ENCODE results near the gene PDK4. TPM values are rescaled to one million over a fixed set of nuclear protein-coding genes. Genes with fewer than 3 reads are reported as not detected.

The PDK4 gene
- total RNA-seq, 1 donor from 2014 or later, result not detected

DNA sequence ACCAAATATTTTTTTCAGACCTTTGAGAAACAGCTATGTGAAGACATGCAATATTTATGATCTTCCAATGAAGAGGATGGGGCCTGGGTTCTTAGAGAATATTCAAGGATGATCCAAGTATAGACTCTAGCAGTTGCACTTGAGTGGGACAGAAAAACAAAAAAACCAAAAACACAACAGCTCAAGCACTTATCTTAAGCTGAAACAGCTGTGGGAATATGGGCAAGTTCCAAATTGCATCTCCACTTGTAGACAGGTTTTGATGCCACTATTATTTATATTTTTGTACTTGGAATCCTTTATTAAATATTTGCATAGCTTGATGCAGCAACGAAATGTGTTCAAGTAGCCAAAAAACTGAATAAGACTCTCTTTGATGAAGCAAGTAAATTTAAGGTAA, 2.2 kb upstream of the PDK4 start:
- no peaks in the 10 kb centered on the region for H3K4me1 Mint-ChIP-seq (ENCODE audit: low read depth)
- no peaks in the 10 kb centered on the region for H3K9me3 Mint-ChIP-seq
- DNase-seq (ENCODE audit: low spot score), result no peak
- H3K27me3 Mint-ChIP-seq (ENCODE audit: insufficient read depth), result peaks cover 23% of the 10 kb centered on the region
- no peaks in the 10 kb centered on the region for H3K36me3 Mint-ChIP-seq (ENCODE audit: low read depth)
- no peak overlapping the region for H3K27ac Mint-ChIP-seq
- intact Hi-C loops (cut with micrococcal nuclease), result no loop called here
- no peak overlapping the region for H3K4me3 Mint-ChIP-seq

DNA sequence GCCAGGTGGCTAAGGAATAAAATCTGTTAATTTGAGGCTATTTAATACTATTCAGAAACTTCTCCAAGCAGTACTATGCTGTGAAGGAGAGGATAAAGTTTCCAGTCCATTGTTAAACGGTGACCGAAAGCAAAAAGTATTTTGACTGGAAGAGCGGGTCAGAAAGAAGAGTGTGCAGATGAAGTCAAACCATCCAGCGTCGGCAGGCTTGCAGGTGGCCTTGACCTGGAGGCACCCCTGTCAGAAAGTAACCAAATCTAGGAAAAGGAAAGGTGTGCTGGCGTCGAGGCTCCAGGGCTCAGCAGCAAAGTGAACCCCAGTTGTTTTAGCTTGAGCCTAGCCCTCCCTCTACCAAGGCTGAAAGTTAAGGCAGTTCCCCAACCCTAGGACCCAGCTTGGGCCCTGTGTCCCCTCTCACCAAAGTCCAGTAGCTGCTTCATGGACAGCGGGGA, 544 bp downstream of the PDK4 start:
- peaks cover 23% of the 10 kb centered on the region for H3K27me3 Mint-ChIP-seq (ENCODE audit: insufficient read depth)
- no peak overlapping the region for H3K27ac Mint-ChIP-seq
- H3K4me1 Mint-ChIP-seq (ENCODE audit: low read depth), result no peaks in the 10 kb centered on the region
- intact Hi-C loops (cut with micrococcal nuclease), result no loop called here
- H3K36me3 Mint-ChIP-seq (ENCODE audit: low read depth), result no peaks in the 10 kb centered on the region
- no peak overlapping the region for H3K4me3 Mint-ChIP-seq
- no peaks in the 10 kb centered on the region for H3K9me3 Mint-ChIP-seq
- DNase-seq (ENCODE audit: low spot score), result no peak

GRCh38 chr7:95594185-95594584, 2.1 kb downstream of the PDK4 start:
- no peaks in the 10 kb centered on the region for H3K4me1 Mint-ChIP-seq (ENCODE audit: low read depth)
- no peak for DNase-seq (ENCODE audit: low spot score)
- H3K27ac Mint-ChIP-seq, result no peak overlapping the region
- H3K27me3 Mint-ChIP-seq (ENCODE audit: insufficient read depth), result peaks cover 23% of the 10 kb centered on the region
- intact Hi-C loops (cut with micrococcal nuclease), result no loop called here
- no peaks in the 10 kb centered on the region for H3K9me3 Mint-ChIP-seq
- no peak overlapping the region for H3K4me3 Mint-ChIP-seq
- no peaks in the 10 kb centered on the region for H3K36me3 Mint-ChIP-seq (ENCODE audit: low read depth)

DNA sequence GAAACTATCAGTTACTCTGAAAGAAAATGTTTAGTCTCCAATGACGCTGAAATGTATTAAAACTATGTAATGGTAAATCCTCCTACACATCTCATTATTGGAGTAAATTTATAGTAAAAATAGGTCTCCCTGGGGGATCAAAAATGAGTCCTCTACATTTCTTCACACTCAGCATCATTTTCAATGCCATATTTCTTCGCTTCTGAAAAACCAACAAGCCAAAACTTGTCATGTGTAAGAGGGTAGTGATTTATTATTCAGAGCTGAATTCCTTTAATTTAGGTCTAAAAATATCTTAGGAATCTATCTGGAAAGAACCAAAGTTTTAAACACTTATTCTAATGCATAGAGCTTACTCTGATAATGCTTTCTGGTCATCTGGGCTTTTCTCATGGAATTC, 3.0 kb downstream of the PDK4 start:
- Mint-ChIP-seq H3K4me1 (ENCODE audit: low read depth) (no peaks in the 10 kb centered on the region), H3K9me3 (no peaks in the 10 kb centered on the region), H3K27me3 (ENCODE audit: insufficient read depth) (peaks cover 20% of the 10 kb centered on the region), H3K36me3 (ENCODE audit: low read depth) (no peaks in the 10 kb centered on the region), H3K4me3 (no peak overlapping the region), H3K27ac (no peak overlapping the region)
- DNase-seq (ENCODE audit: low spot score), result no peak
- intact Hi-C loops (cut with micrococcal nuclease), result no loop called here

DNA sequence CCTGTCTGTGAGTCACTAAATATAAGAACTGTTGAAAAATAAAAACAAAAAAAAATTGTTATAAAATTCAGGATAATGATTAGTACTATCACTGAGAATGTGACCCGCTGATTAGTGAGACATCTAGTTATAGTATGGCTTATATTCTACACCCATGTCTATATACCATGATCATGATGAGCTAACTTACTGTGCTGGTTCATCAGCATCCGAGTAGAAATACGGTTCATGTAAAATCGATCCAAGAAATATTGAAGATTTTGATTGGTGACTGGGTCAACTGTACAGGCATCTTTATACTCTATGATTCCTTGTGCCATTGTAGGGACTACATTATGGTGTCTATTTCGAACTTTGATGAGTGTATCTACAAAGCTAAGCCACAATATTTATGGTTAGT, 3.7 kb downstream of the PDK4 start:
- Mint-ChIP-seq H3K36me3 (ENCODE audit: low read depth) (no peaks in the 10 kb centered on the region), H3K27me3 (ENCODE audit: insufficient read depth) (peaks cover 17% of the 10 kb centered on the region), H3K4me3 (no peak overlapping the region), H3K9me3 (no peaks in the 10 kb centered on the region), H3K27ac (no peak overlapping the region), H3K4me1 (ENCODE audit: low read depth) (no peaks in the 10 kb centered on the region)
- intact Hi-C loops (cut with micrococcal nuclease), result no loop called here
- DNase-seq (ENCODE audit: low spot score), result no peak

- H3K36me3 Mint-ChIP-seq (ENCODE audit: low read depth), result no peaks in the 10 kb centered on the region
- peaks cover 9% of the 10 kb centered on the region for H3K27me3 Mint-ChIP-seq (ENCODE audit: insufficient read depth)
- no peaks in the 10 kb centered on the region for H3K9me3 Mint-ChIP-seq
- no peak overlapping the region for H3K27ac Mint-ChIP-seq
- no peak for DNase-seq (ENCODE audit: low spot score)
- H3K4me3 Mint-ChIP-seq, result no peak overlapping the region
- intact Hi-C loops (cut with micrococcal nuclease), result no loop called here
- no peaks in the 10 kb centered on the region for H3K4me1 Mint-ChIP-seq (ENCODE audit: low read depth)
These were observed 5.7 kb downstream of the PDK4 start for GRCh38 chr7:95590387-95591248.

- Mint-ChIP-seq H3K9me3 (no peaks in the 10 kb centered on the region), H3K27me3 (ENCODE audit: insufficient read depth) (peaks cover under 1% of the 10 kb centered on the region), H3K4me3 (no peak overlapping the region), H3K27ac (no peak overlapping the region), H3K4me1 (ENCODE audit: low read depth) (no peaks in the 10 kb centered on the region), H3K36me3 (ENCODE audit: low read depth) (no peaks in the 10 kb centered on the region)
- no peak for DNase-seq (ENCODE audit: low spot score)
- intact Hi-C loops (cut with micrococcal nuclease), result no loop called here
These were observed 6.5 kb downstream of the PDK4 start for GRCh38 chr7:95589766-95590165.

DNA sequence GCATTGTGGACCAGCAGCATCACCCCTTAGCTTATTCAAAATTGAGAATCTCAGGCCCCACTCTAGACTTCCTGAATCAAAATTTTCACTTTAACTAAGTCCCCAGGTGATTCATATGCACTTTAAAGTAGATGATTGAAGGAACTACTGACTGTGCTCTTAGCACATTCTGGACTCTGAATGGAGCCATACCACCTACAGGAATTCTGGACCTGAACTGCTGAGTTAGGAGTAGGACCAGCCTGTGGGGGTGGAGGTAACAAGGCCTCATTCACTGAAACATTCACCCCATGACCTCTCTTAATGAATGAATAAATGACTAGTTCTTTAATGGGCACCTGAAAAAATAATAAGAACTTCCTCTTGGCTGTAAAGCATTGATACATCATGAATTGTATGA, 7.3 kb downstream of the PDK4 start:
- no peaks in the 10 kb centered on the region for H3K9me3 Mint-ChIP-seq

GRCh38 chr7:95586951-95587301, 9.4 kb downstream of the PDK4 start:
- Mint-ChIP-seq H3K27ac (no peak overlapping the region), H3K27me3 (ENCODE audit: insufficient read depth) (no peaks in the 10 kb centered on the region), H3K9me3 (no peaks in the 10 kb centered on the region), H3K4me3 (no peak overlapping the region), H3K4me1 (ENCODE audit: low read depth) (no peaks in the 10 kb centered on the region), H3K36me3 (ENCODE audit: low read depth) (no peaks in the 10 kb centered on the region)
- DNase-seq (ENCODE audit: low spot score), result no peak
- intact Hi-C loops (cut with micrococcal nuclease), result no loop called here

More for the DNA sequence above, 7.3 kb downstream of the PDK4 start:
- Mint-ChIP-seq H3K27me3 (ENCODE audit: insufficient read depth) (no peaks in the 10 kb centered on the region), H3K4me3 (no peak overlapping the region), H3K36me3 (ENCODE audit: low read depth) (no peaks in the 10 kb centered on the region), H3K4me1 (ENCODE audit: low read depth) (no peaks in the 10 kb centered on the region), H3K27ac (no peak overlapping the region)
- no peak for DNase-seq (ENCODE audit: low spot score)
- intact Hi-C loops (cut with micrococcal nuclease), result no loop called here

DNA sequence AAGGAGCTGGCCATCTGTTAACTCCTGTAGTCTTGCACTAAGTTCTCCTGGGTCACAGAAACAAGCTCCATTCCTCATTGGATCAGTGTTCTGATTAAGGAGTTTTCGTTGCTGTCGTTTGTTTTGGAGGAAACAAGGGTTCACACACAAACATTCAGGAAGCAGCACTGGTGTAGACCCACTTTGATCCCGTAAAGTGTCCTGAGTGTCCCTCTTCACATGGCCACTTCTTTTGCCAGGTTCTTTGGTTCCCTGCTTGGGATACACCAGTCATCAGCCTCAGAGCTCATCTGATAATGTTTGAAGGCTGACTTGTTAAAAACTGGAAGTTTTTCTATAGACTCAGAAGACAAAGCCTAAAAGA, 10.9 kb downstream of the PDK4 start:
- H3K27ac Mint-ChIP-seq, result no peak overlapping the region

GRCh38 chr7:95584769-95585425, 11.4 kb downstream of the PDK4 start:
- intact Hi-C loops (cut with micrococcal nuclease), result no loop called here

More for the DNA sequence above, 10.9 kb downstream of the PDK4 start:
- H3K27me3 Mint-ChIP-seq (ENCODE audit: insufficient read depth), result no peaks in the 10 kb centered on the region
- intact Hi-C loops (cut with micrococcal nuclease), result no loop called here
- H3K9me3 Mint-ChIP-seq, result no peaks in the 10 kb centered on the region
- H3K4me3 Mint-ChIP-seq, result no peak overlapping the region
- DNase-seq (ENCODE audit: low spot score), result no peak
- no peaks in the 10 kb centered on the region for H3K4me1 Mint-ChIP-seq (ENCODE audit: low read depth)
- no peaks in the 10 kb centered on the region for H3K36me3 Mint-ChIP-seq (ENCODE audit: low read depth)

DNA sequence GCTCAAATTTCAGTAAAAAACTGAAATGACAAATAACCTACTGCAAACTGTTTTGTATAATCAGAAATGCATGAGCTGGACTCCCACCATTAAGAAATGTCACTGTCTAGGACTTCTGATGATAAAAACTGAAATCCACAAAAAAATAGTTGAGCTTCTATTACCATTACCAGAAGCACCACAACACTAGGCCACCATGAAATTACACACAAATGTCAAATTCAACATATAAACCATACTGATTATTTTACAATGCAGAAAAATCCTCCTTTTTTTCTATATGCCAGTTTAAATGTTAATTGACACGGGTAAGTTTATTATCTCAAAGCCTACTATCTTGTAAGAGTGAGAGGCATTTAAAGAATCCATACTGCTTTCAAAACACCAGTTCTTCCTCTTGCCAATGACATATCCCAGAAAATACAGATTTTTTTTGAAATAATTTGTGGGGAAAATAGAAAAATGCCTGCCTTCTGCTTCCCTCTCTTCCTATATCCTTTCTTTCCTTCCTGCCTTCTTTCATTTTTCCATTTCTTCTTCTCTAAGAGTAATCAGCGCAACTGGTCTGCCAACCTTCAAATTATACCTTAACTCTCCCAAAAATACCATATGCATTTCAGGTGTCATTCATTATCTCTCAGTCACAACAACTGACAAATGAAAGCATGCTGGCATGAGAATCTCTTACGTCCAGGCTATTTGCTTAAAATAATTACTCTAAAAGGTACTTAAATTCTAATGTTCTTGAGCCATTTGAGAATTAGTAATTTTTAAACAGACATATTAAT, 12.3 kb downstream of the PDK4 start:
- Mint-ChIP-seq H3K4me1 (ENCODE audit: low read depth) (no peaks in the 10 kb centered on the region), H3K27me3 (ENCODE audit: insufficient read depth) (no peaks in the 10 kb centered on the region), H3K36me3 (ENCODE audit: low read depth) (no peaks in the 10 kb centered on the region), H3K9me3 (no peaks in the 10 kb centered on the region), H3K27ac (no peak overlapping the region), H3K4me3 (no peak overlapping the region)
- intact Hi-C loops (cut with micrococcal nuclease), result no loop called here
- DNase-seq (ENCODE audit: low spot score), result no peak

More at GRCh38 chr7:95584769-95585425, 11.4 kb downstream of the PDK4 start:
- no peaks in the 10 kb centered on the region for H3K9me3 Mint-ChIP-seq
- no peak overlapping the region for H3K27ac Mint-ChIP-seq
- no peaks in the 10 kb centered on the region for H3K36me3 Mint-ChIP-seq (ENCODE audit: low read depth)
- DNase-seq (ENCODE audit: low spot score), result no peak
- no peak overlapping the region for H3K4me3 Mint-ChIP-seq
- no peaks in the 10 kb centered on the region for H3K27me3 Mint-ChIP-seq (ENCODE audit: insufficient read depth)
- no peaks in the 10 kb centered on the region for H3K4me1 Mint-ChIP-seq (ENCODE audit: low read depth)

All from activated T-helper 1 cell treated with anti-CD3 and anti-CD28 coated beads, Interleukin-12 subunit alpha, Interleukin-12 subunit beta, Interleukin-2, Interleukin-4 antibody, amounts not matched to agents 30 ng/mL and 10 ng/mL and 1 ng/mL, durations not matched to agents 14 hours and 24 hours and 36 hours (primary cell).